CD4-positive, alpha-beta T cell (primary cell): ENCODE results near the gene CYP27B1. TPM values are rescaled to one million over a fixed set of nuclear protein-coding genes. Genes with fewer than 3 reads are reported as not detected.

Experiments
- ATAC-seq: fragments of 200-7000 bp; cut with Tn5 transposase; one replicate; pipeline ENCODE4 v1.10.0; 2022; ENCODE audit warnings: mild to moderate bottlenecking; ENCODE audit not compliant: poor library complexity
- CTCF ChIA-PET: fragments of 350-600 bp; sonication (Branson Sonifier 250); formaldehyde crosslinking; loops from one replicate; lab custom pipeline; 2021; ENCODE audit warnings: antibody characterized with exemption, inconsistent platforms; lab: Charles Lee
- POLR2A ChIA-PET: fragments of 350-600 bp; sonication (Branson Sonifier 250); formaldehyde crosslinking; loops from one replicate; lab custom pipeline; 2021; ENCODE audit warnings: antibody characterized with exemption, inconsistent platforms; lab: Charles Lee
- DNase-seq, 14 experiments: peaks; one replicate each; pipeline ENCODE4 v3.0.0-alpha.2; 2013 to 2020; ENCODE audit warnings: mixed read lengths in 2 of 14
- H3K27ac ChIP-seq, 2 donors: one replicate each; pipeline versions ENCODE4 v1.5.1 to v1.7.0; 2013; ENCODE audit warnings: low read length in 2 of 2, low read depth in 1 of 2, mild to moderate bottlenecking in 1 of 2
- H3K27me3 ChIP-seq, 2 experiments: 1 replicate in 1 of 2; 2 replicates in 1 of 2; pipeline versions ENCODE4 v1.6.1 to v1.7.0; 2013; ENCODE audit warnings: low read length in 2 of 2, control low read depth in 1 of 2, mild to moderate bottlenecking in 1 of 2, moderate library complexity in 1 of 2; ENCODE audit not compliant: insufficient read depth in 2 of 2, control insufficient read depth in 1 of 2
- H3K36me3 ChIP-seq: one replicate; pipeline ENCODE4 v1.6.1; 2013; ENCODE audit warnings: low read length, control low read depth; ENCODE audit not compliant: insufficient read depth
- H3K4me1 ChIP-seq: one replicate; pipeline ENCODE4 v1.6.1; 2013; ENCODE audit warnings: low read length, control low read depth; ENCODE audit not compliant: insufficient read depth
- H3K4me3 ChIP-seq: one replicate; pipeline ENCODE4 v1.5.1; 2013; ENCODE audit warnings: mild to moderate bottlenecking, low read length, moderate library complexity
- H3K9me3 ChIP-seq, 2 experiments: 1 replicate in 1 of 2; 2 replicates in 1 of 2; pipeline versions ENCODE4 v1.6.1 to v1.7.0; 2013; ENCODE audit warnings: low read length in 2 of 2, mild to moderate bottlenecking in 2 of 2, control low read depth in 1 of 2, moderate library complexity in 1 of 2; ENCODE audit not compliant: control insufficient read depth in 1 of 2, insufficient read depth in 1 of 2
- H3K27ac Mint-ChIP-seq: one replicate; pipeline ENCODE4 v1.8.0; 2020; ENCODE audit warnings: mixed read lengths
- H3K27me3 Mint-ChIP-seq: one replicate; pipeline ENCODE4 v1.8.0; 2021; ENCODE audit warnings: mixed read lengths
- H3K36me3 Mint-ChIP-seq: one replicate; pipeline ENCODE4 v1.8.0; 2021; ENCODE audit warnings: low read depth, mixed read lengths
- H3K4me1 Mint-ChIP-seq: one replicate; pipeline ENCODE4 v1.8.0; 2021; ENCODE audit warnings: low read depth, mixed read lengths
- H3K4me3 Mint-ChIP-seq: one replicate; pipeline ENCODE4 v1.8.0; 2020; ENCODE audit warnings: mild to moderate bottlenecking, mixed read lengths
- H3K9me3 Mint-ChIP-seq: one replicate; pipeline ENCODE4 v1.8.0; 2020; ENCODE audit warnings: mixed read lengths
- intact Hi-C, 2 experiments: fragments of 100-400 bp; cut with DNase I in 1 of 2; cut with micrococcal nuclease in 1 of 2; formaldehyde crosslinking; loops; one replicate each; pipeline versions ENCODE4 v1.15.1 to v1.9.0; 2023 to 2025; cut with DNase I, micrococcal nuclease
- total RNA-seq, 174 experiments: library from RNA in 2 of 174; stranded (reverse) in 2 of 174; gene quantifications; one replicate each; pipeline ENCODE4 v1.2.3 and lab custom pipeline; 2021 to 2026
- TF ChIP-seq, protein P1 (sequence below): fragments of 200-600 bp; IDR thresholded peaks from one replicate; pipeline ENCODE4 v1.8.0; 2022; ENCODE audit warnings: antibody characterized with exemption, mild to moderate bottlenecking

Gene CYP27B1
- total RNA-seq, 2 experiments from 2014 or later: 1.0 to 1.4 TPM

DNA sequence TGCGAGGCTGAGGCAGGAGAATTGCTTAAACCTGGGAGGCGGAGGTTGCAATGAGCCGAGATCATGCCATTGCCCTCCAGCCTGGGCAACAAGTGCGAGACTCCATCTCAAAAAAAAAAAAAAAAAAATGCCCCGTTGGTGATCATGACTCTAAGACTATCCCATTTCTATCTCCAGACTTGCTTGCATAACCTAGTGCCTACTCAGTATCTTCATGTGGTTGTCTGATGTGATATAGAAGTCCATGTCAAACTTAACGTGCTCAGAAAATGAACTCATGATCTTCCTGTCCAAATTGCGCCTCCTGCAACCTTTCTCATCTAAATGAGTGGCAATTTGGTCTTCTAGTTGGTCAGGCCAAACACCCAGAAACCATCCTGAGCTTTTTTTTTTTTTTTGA lies 11.0 kb upstream of the CYP27B1 start:
- Histone ChIP-seq H3K4me1 (peaks cover 53% of the 10 kb centered on the region), H3K27me3 (no peaks in the 10 kb centered on the region), H3K36me3 (no peaks in the 10 kb centered on the region), H3K27ac (no peak overlapping the region), H3K9me3 (no peaks in the 10 kb centered on the region), H3K4me3 (no peak overlapping the region)
- Mint-ChIP-seq H3K9me3 (no peaks in the 10 kb centered on the region), H3K27me3 (no peaks in the 10 kb centered on the region), H3K4me3 (no peak overlapping the region), H3K4me1 (peaks cover 39% of the 10 kb centered on the region), H3K36me3 (peaks cover 7% of the 10 kb centered on the region), H3K27ac (no peak overlapping the region)
- ChIA-PET POLR2A (no interaction called here), CTCF (interaction anchor here (1.4 kb wide), 1 partner anchor 21 kb away, joined by 4 read pairs; no protein-coding TSS in a partner anchor)
- intact Hi-C loops: no loop called here
- ATAC-seq (no peak), DNase-seq (no peak)
- TF ChIP-seq, protein P1, sequence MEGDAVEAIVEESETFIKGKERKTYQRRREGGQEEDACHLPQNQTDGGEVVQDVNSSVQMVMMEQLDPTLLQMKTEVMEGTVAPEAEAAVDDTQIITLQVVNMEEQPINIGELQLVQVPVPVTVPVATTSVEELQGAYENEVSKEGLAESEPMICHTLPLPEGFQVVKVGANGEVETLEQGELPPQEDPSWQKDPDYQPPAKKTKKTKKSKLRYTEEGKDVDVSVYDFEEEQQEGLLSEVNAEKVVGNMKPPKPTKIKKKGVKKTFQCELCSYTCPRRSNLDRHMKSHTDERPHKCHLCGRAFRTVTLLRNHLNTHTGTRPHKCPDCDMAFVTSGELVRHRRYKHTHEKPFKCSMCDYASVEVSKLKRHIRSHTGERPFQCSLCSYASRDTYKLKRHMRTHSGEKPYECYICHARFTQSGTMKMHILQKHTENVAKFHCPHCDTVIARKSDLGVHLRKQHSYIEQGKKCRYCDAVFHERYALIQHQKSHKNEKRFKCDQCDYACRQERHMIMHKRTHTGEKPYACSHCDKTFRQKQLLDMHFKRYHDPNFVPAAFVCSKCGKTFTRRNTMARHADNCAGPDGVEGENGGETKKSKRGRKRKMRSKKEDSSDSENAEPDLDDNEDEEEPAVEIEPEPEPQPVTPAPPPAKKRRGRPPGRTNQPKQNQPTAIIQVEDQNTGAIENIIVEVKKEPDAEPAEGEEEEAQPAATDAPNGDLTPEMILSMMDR: no peak

DNA sequence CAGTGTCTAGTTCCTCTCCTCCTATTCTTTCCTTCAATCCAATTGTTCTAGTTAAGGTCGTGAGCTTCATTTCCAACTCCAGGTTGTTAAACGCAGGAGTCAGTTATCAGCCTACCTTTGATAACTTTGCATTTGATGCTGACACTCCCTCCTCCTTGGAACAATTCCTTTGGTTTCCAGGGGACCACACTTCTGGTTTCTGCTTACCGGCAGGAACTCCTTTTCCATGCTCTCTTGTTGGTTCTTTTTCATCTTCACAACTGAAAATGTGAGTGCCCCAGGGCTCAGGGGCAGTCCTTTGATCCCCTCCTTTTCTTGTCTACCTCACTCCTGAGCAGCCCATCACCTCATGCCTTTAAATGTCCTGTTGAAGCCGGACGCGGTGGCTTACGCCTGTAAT lies 10.5 kb upstream of the CYP27B1 start:
- H3K4me1 Mint-ChIP-seq: peaks cover 37% of the 10 kb centered on the region
- POLR2A ChIA-PET: no interaction called here
- CTCF ChIA-PET: no interaction called here
- TF ChIP-seq, protein P1: no peak
- no peaks in the 10 kb centered on the region for H3K27me3 Mint-ChIP-seq
- DNase-seq (no peak), ATAC-seq (no peak)
- no peaks in the 10 kb centered on the region for H3K9me3 Mint-ChIP-seq
- intact Hi-C loops: no loop called here
- no peaks in the 10 kb centered on the region for H3K36me3 ChIP-seq
- H3K4me3 Mint-ChIP-seq: peak overlapping the region; percentile 9
- no peak overlapping the region for H3K4me3 ChIP-seq
- peaks cover 53% of the 10 kb centered on the region for H3K4me1 ChIP-seq
- peaks cover 1% of the 10 kb centered on the region for H3K36me3 Mint-ChIP-seq
- H3K9me3 ChIP-seq: no peaks in the 10 kb centered on the region
- H3K27me3 ChIP-seq: no peaks in the 10 kb centered on the region
- H3K27ac Mint-ChIP-seq: no peak overlapping the region
- H3K27ac ChIP-seq: no peak overlapping the region

DNA sequence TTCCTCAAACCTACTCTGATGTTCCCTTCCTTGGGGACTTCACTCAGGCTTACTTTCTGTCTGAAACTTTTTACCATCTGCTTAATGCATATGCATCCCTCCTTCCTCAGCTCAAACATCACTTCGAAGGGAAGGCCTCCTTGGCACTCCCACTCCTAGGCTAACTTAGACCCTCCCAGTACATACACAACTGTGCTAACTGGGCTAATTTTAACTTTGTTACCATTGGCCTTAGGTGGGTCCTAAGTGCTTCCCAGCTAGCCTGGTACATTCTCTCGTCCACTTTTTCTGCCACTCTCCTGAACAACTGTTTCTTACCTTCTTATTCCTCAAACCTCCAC lies 9.3 kb upstream of the CYP27B1 start:
- Histone ChIP-seq H3K27me3 (no peaks in the 10 kb centered on the region), H3K4me1 (peaks cover 50% of the 10 kb centered on the region), H3K36me3 (no peaks in the 10 kb centered on the region), H3K27ac (no peak overlapping the region), H3K4me3 (no peak overlapping the region), H3K9me3 (no peaks in the 10 kb centered on the region)
- no peak for DNase-seq
- ATAC-seq: no peak
- Mint-ChIP-seq H3K4me1 (peaks cover 35% of the 10 kb centered on the region), H3K9me3 (no peaks in the 10 kb centered on the region), H3K4me3 (peak overlapping the region; percentile 52), H3K36me3 (peaks cover 7% of the 10 kb centered on the region), H3K27me3 (no peaks in the 10 kb centered on the region), H3K27ac (no peak overlapping the region)
- CTCF ChIA-PET: interaction anchor here (3.3 kb wide), 1 partner anchor 20 kb away, joined by 10 read pairs; no protein-coding TSS in a partner anchor
- intact Hi-C loops: no loop called here
- TF ChIP-seq, protein P1: no peak
- POLR2A ChIA-PET: no interaction called here
